Neutrophil (primary cell): ENCODE measurements around the gene PLEKHO2.

ENCODE experiments used
- H3K27ac ChIP-seq: fragments of 200-600 bp; sonication (generic); 2 replicates; pipeline ENCODE4 v1.5.1; 2016; ENCODE audit warnings: mild to moderate bottlenecking, moderate library complexity
- H3K27me3 ChIP-seq: fragments of 200-600 bp; sonication (generic); 2 replicates; pipeline ENCODE4 v1.6.0; 2016; ENCODE audit warnings: mild to moderate bottlenecking
- H3K36me3 ChIP-seq: fragments of 200-600 bp; sonication (generic); 2 replicates; pipeline ENCODE4 v1.5.1; 2017
- H3K4me1 ChIP-seq, 2 experiments: fragments of 200-600 bp in 1 of 2; sonication (generic) in 1 of 2; 1 replicate in 1 of 2; 2 replicates in 1 of 2; pipeline versions ENCODE4 v1.5.1 to v1.6.1; 2013 to 2016; ENCODE audit warnings: low read depth in 1 of 2, low read length in 1 of 2, mild to moderate bottlenecking in 1 of 2, moderate library complexity in 1 of 2; ENCODE audit not compliant: control insufficient read depth in 1 of 2, insufficient read depth in 1 of 2
- H3K4me3 ChIP-seq, 2 experiments: fragments of 200-600 bp in 1 of 2; sonication (generic) in 1 of 2; 1 replicate in 1 of 2; 2 replicates in 1 of 2; pipeline ENCODE4 v1.5.1; 2013 to 2016; ENCODE audit warnings: low read depth in 1 of 2, low read length in 1 of 2, mild to moderate bottlenecking in 1 of 2, moderate library complexity in 1 of 2
- H3K9me3 ChIP-seq: fragments of 200-600 bp; sonication (generic); 2 replicates; pipeline ENCODE4 v1.5.1; 2016
- CTCF ChIP-seq: fragments of 200-600 bp; sonication (generic); IDR thresholded peaks from 2 replicates; pipeline ENCODE4 v1.5.1; 2016; ENCODE audit warnings: antibody characterized with exemption

PLEKHO2 gene

GRCh38 chr15:64861331-64861730, 19.6 kb downstream of the PLEKHO2 start:
- H3K36me3 ChIP-seq, result peaks cover 87% of the 10 kb centered on the region
- H3K27me3 ChIP-seq, result no peaks in the 10 kb centered on the region
- no peak overlapping the region for H3K4me3 ChIP-seq
- no peaks in the 10 kb centered on the region for H3K9me3 ChIP-seq
- H3K4me1 ChIP-seq, result peaks cover 40 to 49% of the 10 kb centered on the region in 2 experiments
- H3K27ac ChIP-seq, result peak overlapping the region; percentile 69
- TF ChIP-seq CTCF, result no peak

- peak overlapping the region; percentile 69 for H3K27ac ChIP-seq
- peaks cover 88% of the 10 kb centered on the region for H3K36me3 ChIP-seq
- H3K27me3 ChIP-seq, result no peaks in the 10 kb centered on the region
- H3K9me3 ChIP-seq, result no peaks in the 10 kb centered on the region
- H3K4me3 ChIP-seq, result no peak overlapping the region
- no peak for TF ChIP-seq CTCF
- H3K4me1 ChIP-seq, result peaks cover 33 to 42% of the 10 kb centered on the region in 2 experiments
These were observed 20.2 kb downstream of the PLEKHO2 start for GRCh38 chr15:64861960-64862359.

- Histone ChIP-seq H3K9me3 (no peaks in the 10 kb centered on the region), H3K27ac (peak overlapping the region; percentile 69), H3K36me3 (peaks cover 93% of the 10 kb centered on the region), H3K4me3 (no peak overlapping the region), H3K27me3 (no peaks in the 10 kb centered on the region), H3K4me1 (peaks cover 29 to 38% of the 10 kb centered on the region in 2 experiments)
- TF ChIP-seq CTCF, result no peak
These were observed 20.7 kb downstream of the PLEKHO2 start for GRCh38 chr15:64862408-64862807.

GRCh38 chr15:64864068-64864467, 22.4 kb downstream of the PLEKHO2 start:
- Histone ChIP-seq H3K36me3 (peaks cover 82% of the 10 kb centered on the region), H3K27me3 (no peaks in the 10 kb centered on the region), H3K4me3 (no peak overlapping the region), H3K27ac (peak overlapping the region; percentile 56), H3K9me3 (no peaks in the 10 kb centered on the region), H3K4me1 (peaks cover 12 to 21% of the 10 kb centered on the region in 2 experiments)
- TF ChIP-seq CTCF, result no peak

- H3K36me3 ChIP-seq, result peaks cover 69% of the 10 kb centered on the region
- no peak overlapping the region for H3K4me3 ChIP-seq
- H3K27ac ChIP-seq, result peak overlapping the region; percentile 56
These were observed 23.6 kb downstream of the PLEKHO2 start for GRCh38 chr15:64865126-64865997.

More at GRCh38 chr15:64865126-64865997, 23.6 kb downstream of the PLEKHO2 start:
- Histone ChIP-seq H3K9me3 (no peaks in the 10 kb centered on the region), H3K4me1 (peaks cover 16 to 18% of the 10 kb centered on the region in 2 experiments), H3K27me3 (no peaks in the 10 kb centered on the region)
- TF ChIP-seq CTCF, result no peak
